Ecto neural progenitor cell (in vitro differentiated cells): Measurements from ENCODE around the gene CALML4.

Experiments
- DNase-seq: peaks from one replicate; pipeline ENCODE4 v3.0.0-alpha.2; 2018; ENCODE audit warnings: low spot score

Gene CALML4

DNA sequence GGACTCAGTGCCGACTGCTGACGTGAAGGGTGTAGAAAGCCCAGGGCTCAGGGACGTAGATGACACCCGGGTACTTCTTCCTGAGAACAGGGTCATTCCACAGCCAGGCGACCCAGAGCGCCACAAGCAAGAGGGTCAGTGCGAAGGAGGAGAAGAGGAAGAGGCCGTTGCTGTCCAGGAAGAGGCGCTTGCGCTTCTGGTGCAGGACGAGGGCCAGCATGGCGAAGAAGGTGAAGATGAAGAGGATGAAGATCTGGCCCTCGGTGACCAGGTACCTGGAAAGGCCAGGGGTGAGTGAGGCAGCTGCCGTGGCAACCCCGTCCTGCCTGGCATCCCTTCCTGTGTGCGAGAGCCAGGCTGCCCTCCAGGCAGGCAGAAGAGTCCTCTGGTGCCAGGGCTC is 3.0 kb upstream of the CALML4 start:
- no peak for DNase-seq

DNA sequence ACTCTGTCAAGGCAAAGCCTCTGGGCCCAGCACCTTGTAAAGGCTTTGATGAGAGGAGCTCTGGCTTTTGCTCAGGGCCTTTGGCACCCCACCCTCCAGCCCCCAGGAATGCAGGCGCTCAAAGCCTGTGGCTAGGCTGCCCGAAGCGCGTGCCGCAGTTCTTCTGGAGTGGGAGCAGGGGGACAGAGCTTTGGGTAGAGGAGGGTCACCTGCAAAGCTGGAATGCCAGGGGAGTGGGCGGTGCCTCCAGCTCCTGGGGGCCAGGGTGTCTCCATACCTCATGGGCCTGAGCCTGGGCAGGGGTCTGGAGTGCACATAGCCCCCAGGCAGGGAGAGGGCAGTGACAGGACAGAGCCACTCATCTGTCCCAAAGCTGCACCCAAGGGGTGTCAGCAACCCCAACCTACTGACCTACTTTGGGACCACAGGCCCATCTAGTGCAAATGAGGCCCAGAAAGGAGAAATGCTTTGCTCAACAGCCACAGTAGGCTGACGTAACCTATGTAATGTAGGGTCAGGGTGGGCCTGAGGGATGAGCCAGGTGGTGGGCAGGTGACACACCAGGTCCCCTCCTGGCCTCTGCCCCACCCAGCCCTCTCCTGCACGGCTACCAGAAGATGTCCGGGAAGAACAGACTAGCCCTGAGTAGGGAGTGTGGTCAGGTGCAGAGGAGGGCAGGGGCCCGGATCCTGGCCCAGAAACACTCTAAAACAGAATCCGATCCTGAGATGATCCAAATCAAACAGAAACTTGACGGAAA is 2.2 kb upstream of the CALML4 start:
- DNase-seq = no peak

GRCh38 chr15:68206711-68207151 is 1.6 kb upstream of the CALML4 start:
- DNase-seq = no peak

DNA sequence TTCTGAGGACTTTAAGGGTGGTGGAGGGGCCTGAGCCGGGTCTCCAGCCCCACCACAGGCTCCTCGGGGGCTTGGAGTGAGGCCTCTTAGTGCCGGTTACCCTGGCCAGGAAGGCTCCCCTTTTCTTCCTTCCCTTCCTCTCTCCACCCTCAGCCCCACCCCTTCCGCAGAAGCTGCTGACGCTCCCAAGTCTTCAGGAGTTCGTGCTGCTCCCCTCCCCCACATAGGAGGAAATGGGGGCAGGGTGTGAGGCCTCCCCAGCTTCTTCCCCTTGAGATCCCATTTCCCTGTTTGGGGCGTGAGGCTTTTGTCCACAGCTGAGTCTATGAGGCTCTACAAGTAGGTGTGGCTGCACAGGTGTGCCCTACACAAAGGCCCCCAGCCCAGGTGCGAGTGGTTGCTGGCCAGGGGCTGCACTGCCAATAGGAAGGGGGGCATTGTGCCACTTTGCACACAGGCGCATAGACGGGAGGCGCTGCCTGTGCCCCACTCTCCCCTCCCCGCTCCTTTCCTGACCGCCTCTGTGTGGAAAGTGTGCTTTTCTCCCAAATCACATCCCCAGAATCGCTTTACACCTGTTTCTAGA is 915 bp upstream of the CALML4 start:
- DNase-seq = no peak

DNA sequence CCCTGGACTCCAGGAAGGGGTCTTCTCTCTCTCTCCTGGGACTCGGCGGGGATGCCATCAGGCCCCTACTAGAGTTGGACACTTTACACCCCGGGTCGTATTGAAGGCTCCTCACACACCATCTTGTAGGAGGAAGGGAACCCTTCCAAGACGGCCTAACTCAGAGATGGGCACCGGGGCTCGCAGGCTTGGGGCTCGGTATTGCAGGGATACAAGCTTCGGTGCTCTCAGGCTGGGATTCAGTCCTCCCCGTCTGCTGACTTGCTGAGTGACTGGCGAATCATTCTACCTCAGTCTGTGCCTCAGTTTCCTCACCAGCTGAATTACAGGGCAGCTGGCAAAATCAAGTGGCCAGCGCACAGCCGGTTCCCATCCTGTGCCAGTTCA is 419 bp upstream of the CALML4 start:
- no peak for DNase-seq

DNA sequence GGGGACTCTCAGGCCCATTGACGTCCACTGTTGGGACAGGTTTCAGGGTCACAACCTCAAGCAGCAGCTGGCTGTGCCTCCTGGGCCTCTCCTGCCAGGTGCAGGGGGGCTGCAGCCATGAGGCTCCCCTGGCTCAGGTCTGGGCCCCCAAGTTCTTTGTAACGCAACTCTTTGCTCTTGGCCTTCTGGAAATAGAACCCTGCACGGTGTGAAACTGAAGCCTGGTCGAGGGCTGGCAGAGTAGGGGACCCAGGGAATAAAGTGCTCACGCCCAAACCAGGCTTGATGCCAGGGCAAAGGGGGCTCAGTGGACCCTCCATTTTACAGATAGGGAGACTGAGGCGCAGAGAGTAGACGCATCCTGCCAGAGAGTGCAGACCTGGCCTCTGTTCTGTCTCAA is 771 bp downstream of the CALML4 start:
- DNase-seq = no peak

DNA sequence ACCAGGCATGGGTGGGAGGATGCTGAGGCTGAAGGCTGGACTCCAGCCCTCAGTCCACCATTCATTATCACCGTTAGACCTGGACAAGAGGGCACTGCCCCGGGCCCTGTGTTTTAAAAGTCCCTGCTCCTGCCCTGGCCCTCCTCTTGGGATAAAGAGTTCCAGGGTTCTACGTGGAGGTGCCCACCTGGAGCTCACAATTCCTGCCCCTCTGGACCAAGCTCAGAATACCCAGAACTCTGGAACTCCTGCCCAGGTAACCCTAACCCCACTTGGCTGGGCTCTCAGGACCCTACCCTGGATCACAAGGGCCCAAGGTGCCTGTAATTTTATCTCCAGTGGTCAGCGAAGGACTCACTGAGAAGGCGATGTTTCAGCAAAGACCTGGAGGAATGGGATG is 1.2 kb downstream of the CALML4 start:
- DNase-seq = no peak

- peak; percentile 32 for DNase-seq
Measured at GRCh38 chr15:68203486-68203885, 1.6 kb downstream of the CALML4 start.

- DNase-seq = peak; percentile 4
Measured at GRCh38 chr15:68202994-68203393, 2.1 kb downstream of the CALML4 start.

DNA sequence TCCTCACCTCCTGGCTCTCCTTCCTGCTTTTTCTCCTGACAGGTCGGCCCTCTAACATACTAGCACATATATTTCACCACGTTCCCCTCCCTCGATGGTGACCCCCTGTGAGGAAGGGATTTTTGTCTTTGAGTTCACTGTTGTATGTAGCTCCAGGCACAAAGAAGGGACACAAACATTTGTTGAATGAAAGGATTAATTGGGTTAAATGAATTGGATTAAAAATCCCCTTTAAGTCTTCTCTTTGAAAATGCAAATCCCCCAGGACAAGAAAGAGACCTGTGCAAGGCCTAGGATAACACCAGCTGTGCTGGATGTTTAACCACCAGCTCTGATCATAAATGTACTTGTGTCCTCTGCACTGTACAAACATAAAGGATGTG is 3.3 kb downstream of the CALML4 start:
- DNase-seq = peak; percentile 50

- peak; percentile 48 for DNase-seq
Measured at GRCh38 chr15:68201153-68201878, 3.8 kb downstream of the CALML4 start.

DNA sequence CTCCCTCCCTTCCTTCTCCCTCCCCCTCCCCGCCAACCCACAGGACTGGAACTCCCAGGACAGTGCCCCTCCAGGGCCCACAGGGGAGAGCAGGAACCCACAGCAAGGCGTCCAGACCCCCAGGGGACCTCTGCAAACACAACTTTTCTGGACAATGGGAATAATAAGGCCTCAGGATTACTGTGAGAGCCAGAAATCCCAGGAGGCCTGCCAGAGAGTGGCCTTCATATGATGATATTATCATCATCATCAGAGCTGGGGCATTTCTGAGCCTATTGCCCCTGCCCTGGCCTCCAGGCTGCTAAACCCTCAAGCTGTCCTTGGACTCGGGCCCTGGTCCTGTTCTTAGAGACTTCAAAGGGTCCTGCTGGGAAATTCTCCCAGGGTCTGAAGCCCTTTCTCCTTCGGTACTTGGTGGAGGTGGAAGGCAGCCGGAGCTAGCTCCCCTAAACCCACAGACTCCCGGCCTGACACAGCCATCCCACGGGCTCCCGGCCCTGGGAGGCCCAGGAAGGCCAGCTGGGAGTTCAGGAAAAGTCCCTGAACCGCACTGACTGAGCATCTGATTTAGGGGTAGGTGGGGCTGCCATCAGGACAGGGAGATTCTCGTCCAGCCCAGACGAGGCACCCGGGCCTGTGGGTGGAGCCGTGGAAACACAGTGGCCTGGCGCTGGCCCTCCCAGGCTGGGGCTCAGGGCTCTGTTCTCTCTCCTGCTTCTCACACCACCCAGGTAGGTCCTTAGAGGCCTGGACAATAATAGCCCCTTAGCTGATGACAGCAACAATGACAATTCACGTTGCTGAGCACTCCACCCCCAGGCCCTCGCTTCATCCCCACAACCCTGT is 4.9 kb downstream of the CALML4 start:
- no peak for DNase-seq

GRCh38 chr15:68199340-68199739 is 5.8 kb downstream of the CALML4 start:
- no peak for DNase-seq

GRCh38 chr15:68197661-68198437 is 7.3 kb downstream of the CALML4 start:
- DNase-seq = no peak

DNA sequence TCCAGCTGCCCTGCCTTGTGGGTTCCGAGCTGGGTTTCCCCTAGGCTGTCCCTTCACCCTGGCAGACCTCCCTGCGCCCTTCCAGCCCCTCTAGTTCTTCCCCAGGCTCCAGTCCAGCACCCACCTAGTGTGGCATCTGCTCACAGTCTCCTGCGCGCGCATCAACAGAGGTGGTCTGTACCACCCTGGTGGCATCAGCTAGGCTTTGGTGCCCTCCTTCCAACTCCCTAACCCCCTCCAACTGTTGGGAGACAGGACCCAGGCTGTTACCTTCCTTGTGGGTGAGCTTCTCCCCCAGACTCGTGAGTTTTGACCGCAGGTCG is 8.0 kb downstream of the CALML4 start:
- no peak for DNase-seq

GRCh38 chr15:68196445-68197169 is 8.5 kb downstream of the CALML4 start:
- no peak for DNase-seq

GRCh38 chr15:68195336-68196112 is 9.6 kb downstream of the CALML4 start:
- DNase-seq = no peak

DNA sequence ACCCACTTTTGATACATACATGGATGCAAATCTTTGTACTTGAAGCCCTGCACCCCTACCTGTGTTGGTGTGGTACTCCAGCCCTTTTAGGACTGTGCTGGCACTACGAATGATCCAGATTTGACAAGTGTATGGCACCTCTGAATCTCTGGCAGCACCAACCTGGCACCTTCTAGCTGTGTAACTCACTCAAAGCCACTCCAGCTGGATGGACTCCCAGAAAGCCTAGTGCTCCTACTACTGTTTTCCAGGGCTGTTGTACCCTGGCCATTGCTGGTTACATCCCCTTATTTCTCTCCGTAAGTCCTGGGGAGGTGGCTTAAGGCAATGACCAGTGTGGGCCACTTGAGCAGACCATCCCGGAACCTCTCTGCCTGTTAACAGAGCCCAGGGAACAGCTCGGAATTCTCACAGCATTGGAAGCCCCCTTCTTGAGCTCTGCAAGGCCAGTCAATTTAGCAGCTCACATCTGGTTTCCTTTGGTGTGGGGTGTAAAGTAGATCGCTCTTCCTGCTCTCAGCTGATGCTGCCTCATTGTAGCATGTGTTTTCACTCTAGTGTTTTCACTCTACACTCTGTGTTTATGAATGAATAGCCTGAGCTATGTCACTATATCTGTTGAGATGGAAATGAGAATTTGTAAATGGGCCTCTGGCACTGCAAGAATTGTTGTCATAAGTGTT is 12.2 kb downstream of the CALML4 start:
- DNase-seq = no peak

DNA sequence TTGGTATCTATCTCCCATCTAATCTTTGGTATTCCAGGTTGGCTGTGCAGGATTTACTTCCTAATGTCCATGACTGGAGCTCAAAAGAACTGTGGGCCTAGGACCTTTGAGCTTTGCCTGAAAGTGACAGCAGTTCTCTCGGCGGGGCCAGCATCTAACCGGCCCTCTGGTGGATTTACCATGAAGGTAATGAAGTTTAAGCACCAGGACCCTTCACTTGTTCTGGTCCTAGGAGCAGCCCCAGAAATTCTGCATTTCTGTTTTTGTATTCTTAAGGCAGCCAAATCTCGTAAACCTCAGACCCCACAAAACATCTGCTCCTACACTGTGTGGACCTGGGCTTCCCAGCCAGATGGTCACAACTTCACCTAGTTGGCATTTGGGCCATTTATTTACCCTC is 13.0 kb downstream of the CALML4 start:
- DNase-seq = no peak

GRCh38 chr15:68191555-68191954 is 13.6 kb downstream of the CALML4 start:
- DNase-seq = no peak
